Brain microvascular endothelial cell (primary cell): ENCODE results near the gene ONECUT3.

Experiments
- DNase-seq: peaks from one replicate; pipeline ENCODE4 v3.0.0-alpha.2; 2020
- H3K27ac ChIP-seq: fragments of 250-450 bp; sonication (Bioruptor Pico); 2 replicates; pipeline ENCODE4 v1.5.1; 2020; ENCODE audit warnings: mild to moderate bottlenecking, moderate library complexity
- H3K27me3 ChIP-seq: fragments of 250-450 bp; sonication (Bioruptor Pico); replicated peaks from 2 replicates; pipeline ENCODE4 v1.5.1; 2020; ENCODE audit warnings: mild to moderate bottlenecking
- H3K36me3 ChIP-seq: fragments of 250-450 bp; sonication (Bioruptor Pico); replicated peaks from 2 replicates; pipeline ENCODE4 v1.5.1; 2020; ENCODE audit warnings: mild to moderate bottlenecking
- H3K4me3 ChIP-seq: 2 replicates; pipeline ENCODE4 v1.5.1; 2011; ENCODE audit warnings: low read depth, mild to moderate bottlenecking, control low read depth, low read length, moderate library complexity
- in situ Hi-C: cut with HindIII; loops from 2 replicates; pipeline ENCODE4 v1.10.0; 2017; ENCODE audit warnings: low sequenced_read_pairs, low pct_ligation_motif_present
- TF ChIP-seq, protein P1 (sequence below): IDR thresholded peaks from 2 replicates; pipeline ENCODE4 v1.5.1; 2011; ENCODE audit warnings: low read depth, mild to moderate bottlenecking, moderate library complexity, low read length, control low read depth, inconsistent platforms; ENCODE audit errors: missing control alignments

The ONECUT3 gene

GRCh38 chr19:1756264-1756663 is 3.0 kb downstream of the ONECUT3 start:
- no peak overlapping the region for H3K4me3 ChIP-seq

GRCh38 chr19:1756705-1757465 is 3.6 kb downstream of the ONECUT3 start:
- Histone ChIP-seq H3K27me3 (peaks cover 81% of the 10 kb centered on the region), H3K27ac (no peak overlapping the region), H3K4me3 (no peak overlapping the region), H3K36me3 (no peaks in the 10 kb centered on the region)
- in situ Hi-C loops, result no loop called here
- no peak for DNase-seq
- TF ChIP-seq, protein P1, sequence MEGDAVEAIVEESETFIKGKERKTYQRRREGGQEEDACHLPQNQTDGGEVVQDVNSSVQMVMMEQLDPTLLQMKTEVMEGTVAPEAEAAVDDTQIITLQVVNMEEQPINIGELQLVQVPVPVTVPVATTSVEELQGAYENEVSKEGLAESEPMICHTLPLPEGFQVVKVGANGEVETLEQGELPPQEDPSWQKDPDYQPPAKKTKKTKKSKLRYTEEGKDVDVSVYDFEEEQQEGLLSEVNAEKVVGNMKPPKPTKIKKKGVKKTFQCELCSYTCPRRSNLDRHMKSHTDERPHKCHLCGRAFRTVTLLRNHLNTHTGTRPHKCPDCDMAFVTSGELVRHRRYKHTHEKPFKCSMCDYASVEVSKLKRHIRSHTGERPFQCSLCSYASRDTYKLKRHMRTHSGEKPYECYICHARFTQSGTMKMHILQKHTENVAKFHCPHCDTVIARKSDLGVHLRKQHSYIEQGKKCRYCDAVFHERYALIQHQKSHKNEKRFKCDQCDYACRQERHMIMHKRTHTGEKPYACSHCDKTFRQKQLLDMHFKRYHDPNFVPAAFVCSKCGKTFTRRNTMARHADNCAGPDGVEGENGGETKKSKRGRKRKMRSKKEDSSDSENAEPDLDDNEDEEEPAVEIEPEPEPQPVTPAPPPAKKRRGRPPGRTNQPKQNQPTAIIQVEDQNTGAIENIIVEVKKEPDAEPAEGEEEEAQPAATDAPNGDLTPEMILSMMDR, result no peak

More at GRCh38 chr19:1756264-1756663, 3.0 kb downstream of the ONECUT3 start:
- in situ Hi-C loops, result no loop called here
- Histone ChIP-seq H3K27ac (no peak overlapping the region), H3K27me3 (peaks cover 81% of the 10 kb centered on the region), H3K36me3 (no peaks in the 10 kb centered on the region)
- DNase-seq, result no peak
- TF ChIP-seq, protein P1, result no peak

DNA sequence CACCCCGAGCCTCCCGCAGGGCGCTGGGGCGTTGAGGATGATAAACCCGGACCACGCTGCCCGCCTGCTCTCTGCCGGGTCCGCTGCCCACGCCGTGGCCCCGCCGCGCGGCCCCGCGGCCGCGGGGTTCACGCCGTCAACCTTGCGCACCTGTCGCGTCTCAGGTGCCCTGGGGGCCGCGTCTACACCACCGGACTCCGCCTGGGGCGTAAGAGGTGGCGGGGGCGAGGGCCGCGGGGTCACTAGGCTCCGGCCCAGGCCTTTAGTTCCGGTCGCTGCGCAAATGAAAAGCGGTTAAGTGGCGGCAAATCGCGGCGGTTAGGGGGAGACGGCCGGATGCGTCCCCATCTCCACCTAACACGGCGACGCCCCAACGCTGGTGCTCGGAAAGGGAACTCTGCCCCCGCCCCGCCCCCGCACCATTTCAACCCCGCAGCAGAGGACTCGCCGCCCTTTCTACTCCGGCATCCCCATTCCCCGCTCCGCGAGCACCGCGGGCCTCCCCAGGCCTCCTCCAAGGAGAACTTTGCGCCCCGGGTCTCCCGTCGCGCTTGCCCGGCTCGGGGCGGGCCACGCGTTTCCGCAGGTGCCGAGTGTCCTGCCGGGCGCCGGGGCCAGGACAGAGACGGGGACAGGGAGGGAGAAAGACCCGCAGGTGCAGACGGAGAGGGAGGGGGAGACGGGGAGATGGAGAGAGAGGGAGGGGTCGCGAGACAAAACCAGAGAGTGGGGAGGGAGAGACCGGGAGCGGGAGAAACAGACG is 4.3 kb downstream of the ONECUT3 start:
- in situ Hi-C loops, result no loop called here
- Histone ChIP-seq H3K27ac (no peak overlapping the region), H3K36me3 (no peaks in the 10 kb centered on the region), H3K27me3 (peaks cover 81% of the 10 kb centered on the region), H3K4me3 (no peak overlapping the region)
- TF ChIP-seq, protein P1, result no peak
- DNase-seq, result no peak

- no peaks in the 10 kb centered on the region for H3K36me3 ChIP-seq
- TF ChIP-seq, protein P1, result no peak
- H3K27me3 ChIP-seq, result peaks cover 80% of the 10 kb centered on the region
- in situ Hi-C loops, result no loop called here
- H3K4me3 ChIP-seq, result no peak overlapping the region
- H3K27ac ChIP-seq, result no peak overlapping the region
- DNase-seq, result no peak
Observed at GRCh38 chr19:1758231-1758577, 4.9 kb downstream of the ONECUT3 start.

- Histone ChIP-seq H3K36me3 (no peaks in the 10 kb centered on the region), H3K27ac (no peak overlapping the region), H3K27me3 (peaks cover 85% of the 10 kb centered on the region), H3K4me3 (no peak overlapping the region)
- TF ChIP-seq, protein P1, result no peak
- no peak for DNase-seq
- in situ Hi-C loops, result no loop called here
Observed at GRCh38 chr19:1758959-1759903, 5.9 kb downstream of the ONECUT3 start.
